Transverse colon (tissue), 4 donors: ENCODE data around the gene RAI1. TPM values are rescaled to one million over a fixed set of nuclear protein-coding genes. Genes with fewer than 3 reads are reported as not detected.

ENCODE experiments used
- DNase-seq: peaks from one replicate; pipeline ENCODE4 v3.0.0-alpha.2; 2019
- H3K27ac ChIP-seq, 4 donors: fragments of 200-600 bp; sonication (generic); 2 replicates each; pipeline ENCODE4 v1.5.1; 2016 to 2018; ENCODE audit warnings: inconsistent platforms in 4 of 4
- H3K27me3 ChIP-seq: fragments of 200-600 bp; sonication (generic); 2 replicates; pipeline ENCODE4 v1.5.1; 2017; ENCODE audit warnings: inconsistent platforms
- H3K36me3 ChIP-seq, 4 donors: fragments of 200-600 bp; sonication (generic); 2 replicates each; pipeline ENCODE4 v1.5.1; 2017 to 2019; ENCODE audit warnings: inconsistent platforms in 4 of 4
- H3K4me1 ChIP-seq, 4 donors: fragments of 200-600 bp; sonication (generic); 2 replicates each; pipeline ENCODE4 v1.5.1; 2017 to 2020; ENCODE audit warnings: inconsistent platforms in 4 of 4
- H3K4me3 ChIP-seq, 4 donors: fragments of 200-600 bp; sonication (generic); 1 replicate in 1 of 4; 2 replicates in 3 of 4; pipeline versions ENCODE4 v1.5.1 to v1.6.1; 2017 to 2019; ENCODE audit warnings: inconsistent platforms in 4 of 4
- H3K9me3 ChIP-seq, 2 donors: fragments of 200-600 bp; sonication (generic); 2 replicates each; pipeline ENCODE4 v1.5.1; 2017 to 2019; ENCODE audit warnings: inconsistent platforms in 2 of 2
- CTCF ChIP-seq, 5 experiments: fragments of 200-600 bp in 3 of 5; fragments of 450-650 bp in 2 of 5; sonication (generic) in 3 of 5; IDR thresholded peaks; 1 replicate in 2 of 5; 2 replicates in 3 of 5; pipeline ENCODE4 v1.5.1; 2016 to 2017; ENCODE audit warnings: antibody characterized with exemption in 5 of 5, inconsistent platforms in 3 of 5, mild to moderate bottlenecking in 2 of 5, moderate library complexity in 1 of 5
- EP300 ChIP-seq: sonication (generic); formaldehyde crosslinking; IDR thresholded peaks from one replicate; pipeline ENCODE4 v1.6.1; 2017; ENCODE audit warnings: antibody characterized with exemption, low read depth
- POLR2A ChIP-seq: fragments of 450-650 bp; IDR thresholded peaks from one replicate; pipeline ENCODE4 v1.6.1; 2016; ENCODE audit warnings: antibody characterized with exemption, mild to moderate bottlenecking, moderate library complexity
- POLR2AphosphoS5 ChIP-seq, 3 donors: sonication (generic); formaldehyde crosslinking; IDR thresholded peaks; one replicate each; pipeline ENCODE4 v1.6.1; 2016; ENCODE audit warnings: antibody characterized with exemption in 3 of 3
- WGBS, 2 donors: methylation state at CpG; one replicate each; pipeline ENCODE4 v1.1.5; 2018; ENCODE audit warnings: low coverage in 1 of 2; 5-methylcytosine and 5-hydroxymethylcytosine counted together
- in situ Hi-C, 4 donors: fragments of 200-750 bp; cut with MboI; loops; one replicate each; pipeline versions ENCODE4 v1.15.0 to v1.15.1; 2017; ENCODE audit warnings: low sequenced_read_pairs in 3 of 4, low pct_ligation_motif_present in 1 of 4, low pct_unique_long_range_greater_than_20kb in 1 of 4
- intact Hi-C: fragments of 100-400 bp; cut with DNase I; formaldehyde crosslinking; loops from one replicate; pipeline ENCODE4 v1.15.1; 2023; ENCODE audit warnings: low total_unique reads
- total RNA-seq, 4 donors: library from RNA; depleted of rRNA; stranded (reverse); fragments of >200 nt; gene quantifications; one replicate each; pipeline ENCODE4 v1.1.0, GENCODE V29; 2016

RAI1 gene
- total RNA-seq, 4 donors from 2014 or later: 14.1 to 163 (median 34.6) TPM

GRCh38 chr17:17724307-17725010, 43.2 kb downstream of the RAI1 start:
- H3K36me3 ChIP-seq: no peaks in the 10 kb centered on the region
- H3K9me3 ChIP-seq: no peaks in the 10 kb centered on the region
- peak overlapping the region; percentile 39 to 57 (median 44) for H3K4me3 ChIP-seq
- no peak for DNase-seq
- no peaks in the 10 kb centered on the region for H3K27me3 ChIP-seq
- intact Hi-C loops (no loop called here), in situ Hi-C loops (no loop called here)
- peak overlapping the region; percentile 74 to 80 (median 78) for H3K27ac ChIP-seq
- H3K4me1 ChIP-seq: peaks cover 6 to 44% (median 27%) of the 10 kb centered on the region in 4 donors
- no peak for TF ChIP-seq EP300
- TF ChIP-seq POLR2AphosphoS5 (IDR thresholded peaks at IDR 0.05): no peak
- TF ChIP-seq CTCF (IDR thresholded peaks at IDR 0.05): no peak
- TF ChIP-seq POLR2A: no peak
- WGBS, 2 donors: 56 to 67% methylated on average over 1 to 42 of the region's 53 CpGs

GRCh38 chr17:17725011-17725751, 43.9 kb downstream of the RAI1 start:
- no peak for DNase-seq
- no peak for TF ChIP-seq CTCF (IDR thresholded peaks at IDR 0.05)
- TF ChIP-seq POLR2A: no peak
- TF ChIP-seq EP300: no peak
- H3K4me3 ChIP-seq: peak overlapping the region in 3 of 4 donors; percentile 39 to 57 (median 42)
- WGBS, 2 donors: 67% methylated on average over 32 of the region's 36 CpGs; no CpG with 5 or more reads in 1 of the 2 donors
- intact Hi-C loops (no loop called here), in situ Hi-C loops (no loop called here)
- peak overlapping the region; percentile 74 to 80 (median 78) for H3K27ac ChIP-seq
- H3K27me3 ChIP-seq: no peaks in the 10 kb centered on the region
- H3K9me3 ChIP-seq: no peaks in the 10 kb centered on the region
- peaks cover 6 to 46% (median 28%) of the 10 kb centered on the region in 4 donors for H3K4me1 ChIP-seq
- H3K36me3 ChIP-seq: no peaks in the 10 kb centered on the region

- no peak for DNase-seq
- intact Hi-C loops: no loop called here
- TF ChIP-seq POLR2A: no peak
- no peak for TF ChIP-seq POLR2AphosphoS5 (IDR thresholded peaks at IDR 0.05)
- TF ChIP-seq EP300: no peak
- TF ChIP-seq CTCF (IDR thresholded peaks at IDR 0.05): no peak
- 72% methylated on average over 7 of the region's 7 CpGs; no CpG with 5 or more reads in 1 of the 2 donors for WGBS, 2 donors
- Histone ChIP-seq H3K9me3 (no peaks in the 10 kb centered on the region), H3K36me3 (no peaks in the 10 kb centered on the region), H3K27ac (peak overlapping the region; percentile 74 to 80 (median 78)), H3K27me3 (no peaks in the 10 kb centered on the region), H3K4me1 (peaks cover 6 to 46% (median 28%) of the 10 kb centered on the region in 4 donors), H3K4me3 (no peak overlapping the region)
- in situ Hi-C loops: no loop called here
Measured at GRCh38 chr17:17725752-17726457, 44.6 kb downstream of the RAI1 start.
